ENCODE measurements around the gene STEEP1. TPM values are rescaled to one million over a fixed set of nuclear protein-coding genes. Genes with fewer than 3 reads are reported as not detected.

The STEEP1 gene
- total and polyA plus RNA-seq, 2 donors (not counting 3 experiments of a cell fraction or from before 2014, with no cell fraction given): 12.1 to 23.1 TPM

- Histone ChIP-seq H3K9me3 (replicated peaks; ENCODE audit: control insufficient read depth, insufficient read depth, low read length) (no peaks in the 10 kb centered on the region), H3K36me3 (ENCODE audit: control insufficient read depth in 2 of 2, extremely low read depth in 1 of 2, insufficient read depth in 2 of 2, low read length in 2 of 2) (no peaks in the 10 kb centered on the region), H3K27ac (ENCODE audit: insufficient read depth, low read depth, low read length) (no peak overlapping the region), H3K4me1 (ENCODE audit: control insufficient read depth, extremely low read depth, insufficient read depth, low read length) (no peaks in the 10 kb centered on the region), H4K20me1 (replicated peaks; ENCODE audit: control insufficient read depth, extremely low read depth, insufficient read depth, low read length) (no peaks in the 10 kb centered on the region), H2AFZ (ENCODE audit: low read depth, low read length) (no peak overlapping the region), H3K9me1 (replicated peaks; ENCODE audit: control insufficient read depth, extremely low read depth, insufficient read depth, low read length) (no peaks in the 10 kb centered on the region), H3K4me2 (ENCODE audit: insufficient read depth, low read length) (no peak overlapping the region), H3K9ac (replicated peaks; ENCODE audit: extremely low read depth, insufficient read depth, low read length) (no peak overlapping the region), H3K79me2 (ENCODE audit: control insufficient read depth, insufficient read depth, low read length) (no peaks in the 10 kb centered on the region), H3K27me3 (ENCODE audit: control insufficient read depth in 2 of 2, insufficient read depth in 2 of 2, low read length in 2 of 2) (no peaks in the 10 kb centered on the region), H3K4me3 (replicated peaks in 1 of 3; ENCODE audit: insufficient read depth in 1 of 3, low read depth in 1 of 3, low read length in 3 of 3) (no peak overlapping the region)
- intact Hi-C loops (cut with micrococcal nuclease): no loop called here
- no TSS peak for BruUV-seq (replicated peaks)
- ChIA-PET CTCF (no interaction called here), POLR2A (no interaction called here)
- DNase-seq (ENCODE audit: low read depth, low spot score) (no peak), FAIRE-seq (no peak)
- dilution Hi-C loops (cut with MboI; ENCODE audit: extremely low pct_ligation_motif_present, low sequenced_read_pairs): no loop called here
- TF ChIP-seq MAX (IDR thresholded peaks at IDR 0.05; ENCODE audit: insufficient read depth, insufficient read length) (no peak), EZH2 (IDR thresholded peaks at IDR 0.05; ENCODE audit: borderline replicate concordance, low read depth, low read length, severe bottlenecking) (no peak), MYC (IDR thresholded peaks at IDR 0.05; ENCODE audit: low read depth, low read length) (no peak), POLR2A (IDR thresholded peaks at IDR 0.05; ENCODE audit: low read depth, low read length) (no peak), GATA2 (IDR thresholded peaks at IDR 0.05; ENCODE audit: insufficient read depth, insufficient read length, low read depth, low read length) (no peak), POLR2AphosphoS5 (IDR thresholded peaks at IDR 0.05; ENCODE audit: insufficient read depth, low read depth, low read length) (no peak), CTCF (IDR thresholded peaks at IDR 0.05; ENCODE audit: extremely low read depth in 1 of 2, insufficient read depth in 1 of 2, low read depth in 1 of 2, low read length in 2 of 2) (no peak), FOS (IDR thresholded peaks at IDR 0.05; ENCODE audit: borderline replicate concordance, insufficient read depth, low read length) (no peak), JUN (IDR thresholded peaks at IDR 0.05; ENCODE audit: borderline replicate concordance, insufficient read depth, insufficient read length, low read depth) (no peak)
Measured at GRCh38 chrX:119521246-119521645, 44.0 kb downstream of the STEEP1 start.

Data from endothelial cell of umbilical vein (primary cell).